ENCODE measurements around the gene SCO1. TPM values are rescaled to one million over a fixed set of nuclear protein-coding genes. Genes with fewer than 3 reads are reported as not detected.

SCO1 gene
- total and polyA plus RNA-seq, 2 donors from 2014 or later: 27.0 to 34.9 TPM

GRCh38 chr17:10674704-10675103 is 22.6 kb downstream of the SCO1 start:
- intact Hi-C loops (cut with DNase I): no loop called here
- no peak overlapping the region for H3K4me3 ChIP-seq (ENCODE audit: low read length in 3 of 3)
- TF ChIP-seq CTCF (IDR thresholded peaks at IDR 0.05; ENCODE audit: borderline replicate concordance, extremely low read depth, insufficient read depth): no peak

GRCh38 chr17:10673312-10673711 is 24.0 kb downstream of the SCO1 start:
- no peaks in the 10 kb centered on the region for H3K9me3 ChIP-seq (ENCODE audit: control insufficient read depth in 2 of 3, insufficient read depth in 1 of 3, low read length in 3 of 3)
- H3K27ac ChIP-seq (ENCODE audit: low read depth in 2 of 2, low read length in 2 of 2): no peak overlapping the region
- peaks cover 0 to 6% (median 3%) of the 10 kb centered on the region in 3 donors for H3K36me3 ChIP-seq (ENCODE audit: control insufficient read depth in 2 of 3, insufficient read depth in 3 of 3, low read length in 3 of 3)
- H3K27me3 ChIP-seq (ENCODE audit: control insufficient read depth, insufficient read depth, low read length): no peaks in the 10 kb centered on the region
- FAIRE-seq: no peak
- H3K4me3 ChIP-seq (ENCODE audit: low read length in 3 of 3): no peak overlapping the region
- H3K9ac ChIP-seq (ENCODE audit: low read length in 3 of 3): no peak overlapping the region
- TF ChIP-seq CTCF (IDR thresholded peaks at IDR 0.05; ENCODE audit: borderline replicate concordance, extremely low read depth, insufficient read depth): no peak
- intact Hi-C loops (cut with DNase I): no loop called here
- no peak for DNase-seq
- H3K4me1 ChIP-seq (ENCODE audit: control insufficient read depth in 2 of 3, insufficient read depth in 2 of 3, low read depth in 1 of 3, low read length in 3 of 3): no peaks in the 10 kb centered on the region

More at GRCh38 chr17:10674704-10675103, 22.6 kb downstream of the SCO1 start:
- no peaks in the 10 kb centered on the region for H3K27me3 ChIP-seq (ENCODE audit: control insufficient read depth, insufficient read depth, low read length)
- no peaks in the 10 kb centered on the region for H3K9me3 ChIP-seq (ENCODE audit: control insufficient read depth in 2 of 3, insufficient read depth in 1 of 3, low read length in 3 of 3)
- H3K9ac ChIP-seq (ENCODE audit: low read length in 3 of 3): no peak overlapping the region
- no peak for FAIRE-seq
- no peak for DNase-seq
- no peaks in the 10 kb centered on the region for H3K4me1 ChIP-seq (ENCODE audit: control insufficient read depth in 2 of 3, insufficient read depth in 2 of 3, low read depth in 1 of 3, low read length in 3 of 3)
- no peak overlapping the region for H3K27ac ChIP-seq (ENCODE audit: low read depth in 2 of 2, low read length in 2 of 2)
- peaks cover 0 to 6% (median 5%) of the 10 kb centered on the region in 3 donors for H3K36me3 ChIP-seq (ENCODE audit: control insufficient read depth in 2 of 3, insufficient read depth in 3 of 3, low read length in 3 of 3)

GRCh38 chr17:10668775-10669174 is 28.6 kb downstream of the SCO1 start:
- no peaks in the 10 kb centered on the region for H3K4me1 ChIP-seq (ENCODE audit: control insufficient read depth in 2 of 3, insufficient read depth in 2 of 3, low read depth in 1 of 3, low read length in 3 of 3)
- H3K36me3 ChIP-seq (ENCODE audit: control insufficient read depth in 2 of 3, insufficient read depth in 3 of 3, low read length in 3 of 3): no peaks in the 10 kb centered on the region
- no peak for TF ChIP-seq CTCF (IDR thresholded peaks at IDR 0.05; ENCODE audit: borderline replicate concordance, extremely low read depth, insufficient read depth)
- H3K4me3 ChIP-seq (ENCODE audit: low read length in 3 of 3): no peak overlapping the region
- H3K9ac ChIP-seq (ENCODE audit: low read length in 3 of 3): no peak overlapping the region
- H3K27me3 ChIP-seq (ENCODE audit: control insufficient read depth, insufficient read depth, low read length): no peaks in the 10 kb centered on the region
- H3K27ac ChIP-seq (ENCODE audit: low read depth in 2 of 2, low read length in 2 of 2): no peak overlapping the region
- H3K9me3 ChIP-seq (ENCODE audit: control insufficient read depth in 2 of 3, insufficient read depth in 1 of 3, low read length in 3 of 3): no peaks in the 10 kb centered on the region
- DNase-seq (no peak), FAIRE-seq (no peak)
- intact Hi-C loops (cut with DNase I): no loop called here

GRCh38 chr17:10666906-10667305 is 30.4 kb downstream of the SCO1 start:
- no peak for FAIRE-seq
- intact Hi-C loops (cut with DNase I): no loop called here
- no peaks in the 10 kb centered on the region for H3K27me3 ChIP-seq (ENCODE audit: control insufficient read depth, insufficient read depth, low read length)

More at GRCh38 chr17:10666906-10667305, 30.4 kb downstream of the SCO1 start:
- no peak overlapping the region for H3K4me3 ChIP-seq (ENCODE audit: low read length in 3 of 3)
- no peak for TF ChIP-seq CTCF (IDR thresholded peaks at IDR 0.05; ENCODE audit: borderline replicate concordance, extremely low read depth, insufficient read depth)
- H3K36me3 ChIP-seq (ENCODE audit: control insufficient read depth in 2 of 3, insufficient read depth in 3 of 3, low read length in 3 of 3): no peaks in the 10 kb centered on the region
- H3K4me1 ChIP-seq (ENCODE audit: control insufficient read depth in 2 of 3, insufficient read depth in 2 of 3, low read depth in 1 of 3, low read length in 3 of 3): no peaks in the 10 kb centered on the region
- no peak for DNase-seq
- no peak overlapping the region for H3K9ac ChIP-seq (ENCODE audit: low read length in 3 of 3)
- H3K9me3 ChIP-seq (ENCODE audit: control insufficient read depth in 2 of 3, insufficient read depth in 1 of 3, low read length in 3 of 3): no peaks in the 10 kb centered on the region
- no peak overlapping the region for H3K27ac ChIP-seq (ENCODE audit: low read depth in 2 of 2, low read length in 2 of 2)

Data from kidney (tissue), 14 donors.